HL-60 (cell line): ENCODE measurements around the gene RPS14.

Experiments
- DNase-seq, 2 experiments: peaks; one replicate each; pipeline ENCODE4 v3.0.0-alpha.2; 2010 to 2020; ENCODE audit warnings: low read depth in 1 of 2, low spot score in 1 of 2
- H3K27ac ChIP-seq: fragments of 250-450 bp; sonication (Bioruptor Pico); replicated peaks from 2 replicates; pipeline ENCODE4 v1.5.1; 2020; ENCODE audit warnings: mild to moderate bottlenecking, moderate library complexity
- H3K27me3 ChIP-seq: fragments of 250-450 bp; sonication (Bioruptor Pico); 2 replicates; pipeline ENCODE4 v1.5.1; 2021; ENCODE audit warnings: mild to moderate bottlenecking, moderate library complexity; ENCODE audit not compliant: insufficient read depth, poor library complexity, severe bottlenecking
- H3K4me3 ChIP-seq: replicated peaks from 2 replicates; pipeline ENCODE4 v1.5.1; 2011; ENCODE audit warnings: mild to moderate bottlenecking, control low read depth, low read length; ENCODE audit not compliant: insufficient read depth
- CTCF ChIP-seq: IDR thresholded peaks from one replicate; pipeline ENCODE4 v1.5.1; 2011; ENCODE audit warnings: low read length, control low read depth, inconsistent platforms; ENCODE audit not compliant: insufficient read depth
- GABPA ChIP-seq: IDR thresholded peaks from 2 replicates; pipeline ENCODE4 v1.6.1; 2012; ENCODE audit warnings: low read depth
- POLR2AphosphoS5 ChIP-seq: IDR thresholded peaks from 2 replicates; pipeline ENCODE4 v1.6.1; 2012; ENCODE audit warnings: low read depth
- SPI1 ChIP-seq: IDR thresholded peaks from 2 replicates; pipeline ENCODE4 v1.6.1; 2012; ENCODE audit warnings: low read depth, mild to moderate bottlenecking, borderline replicate concordance
- TF ChIP-seq, protein P1 (sequence below): IDR thresholded peaks from 2 replicates; pipeline ENCODE4 v1.6.1; 2012; ENCODE audit warnings: low read depth; ENCODE audit not compliant: insufficient replicate concordance

Gene RPS14

DNA sequence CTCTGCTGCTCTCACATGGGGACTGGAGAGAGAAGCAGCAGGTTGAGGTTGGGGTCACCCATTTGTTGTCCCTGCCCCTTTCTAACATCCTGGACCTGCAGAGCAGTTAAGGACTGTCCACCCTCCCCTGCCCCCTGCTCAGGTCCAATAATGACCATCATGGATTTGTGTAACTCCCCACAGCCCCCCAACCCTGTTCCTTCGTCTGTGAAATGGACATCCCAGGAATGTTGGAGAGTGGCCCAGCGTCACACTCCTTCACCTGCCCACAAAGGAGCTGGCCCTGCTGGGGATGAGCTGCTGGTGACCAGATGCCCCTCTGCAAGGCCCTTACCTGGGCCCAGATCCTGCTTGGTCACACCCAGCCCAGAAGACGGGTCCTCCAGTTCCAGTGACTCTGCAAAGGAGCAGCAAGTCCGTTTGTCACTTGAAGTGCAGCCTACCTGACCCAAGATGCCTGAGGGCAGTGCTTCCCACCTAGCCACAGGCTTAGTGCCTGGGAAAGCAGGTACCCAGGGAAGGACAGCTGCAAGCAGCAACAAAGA, 47.2 kb downstream of the RPS14 start:
- Histone ChIP-seq H3K4me3 (no peak overlapping the region), H3K27ac (no peak overlapping the region), H3K27me3 (no peaks in the 10 kb centered on the region)
- no peak for DNase-seq
- TF ChIP-seq SPI1 (no peak), CTCF (no peak), POLR2AphosphoS5 (no peak), GABPA (no peak)
- TF ChIP-seq, protein P1, sequence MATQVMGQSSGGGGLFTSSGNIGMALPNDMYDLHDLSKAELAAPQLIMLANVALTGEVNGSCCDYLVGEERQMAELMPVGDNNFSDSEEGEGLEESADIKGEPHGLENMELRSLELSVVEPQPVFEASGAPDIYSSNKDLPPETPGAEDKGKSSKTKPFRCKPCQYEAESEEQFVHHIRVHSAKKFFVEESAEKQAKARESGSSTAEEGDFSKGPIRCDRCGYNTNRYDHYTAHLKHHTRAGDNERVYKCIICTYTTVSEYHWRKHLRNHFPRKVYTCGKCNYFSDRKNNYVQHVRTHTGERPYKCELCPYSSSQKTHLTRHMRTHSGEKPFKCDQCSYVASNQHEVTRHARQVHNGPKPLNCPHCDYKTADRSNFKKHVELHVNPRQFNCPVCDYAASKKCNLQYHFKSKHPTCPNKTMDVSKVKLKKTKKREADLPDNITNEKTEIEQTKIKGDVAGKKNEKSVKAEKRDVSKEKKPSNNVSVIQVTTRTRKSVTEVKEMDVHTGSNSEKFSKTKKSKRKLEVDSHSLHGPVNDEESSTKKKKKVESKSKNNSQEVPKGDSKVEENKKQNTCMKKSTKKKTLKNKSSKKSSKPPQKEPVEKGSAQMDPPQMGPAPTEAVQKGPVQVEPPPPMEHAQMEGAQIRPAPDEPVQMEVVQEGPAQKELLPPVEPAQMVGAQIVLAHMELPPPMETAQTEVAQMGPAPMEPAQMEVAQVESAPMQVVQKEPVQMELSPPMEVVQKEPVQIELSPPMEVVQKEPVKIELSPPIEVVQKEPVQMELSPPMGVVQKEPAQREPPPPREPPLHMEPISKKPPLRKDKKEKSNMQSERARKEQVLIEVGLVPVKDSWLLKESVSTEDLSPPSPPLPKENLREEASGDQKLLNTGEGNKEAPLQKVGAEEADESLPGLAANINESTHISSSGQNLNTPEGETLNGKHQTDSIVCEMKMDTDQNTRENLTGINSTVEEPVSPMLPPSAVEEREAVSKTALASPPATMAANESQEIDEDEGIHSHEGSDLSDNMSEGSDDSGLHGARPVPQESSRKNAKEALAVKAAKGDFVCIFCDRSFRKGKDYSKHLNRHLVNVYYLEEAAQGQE, result no peak

DNA sequence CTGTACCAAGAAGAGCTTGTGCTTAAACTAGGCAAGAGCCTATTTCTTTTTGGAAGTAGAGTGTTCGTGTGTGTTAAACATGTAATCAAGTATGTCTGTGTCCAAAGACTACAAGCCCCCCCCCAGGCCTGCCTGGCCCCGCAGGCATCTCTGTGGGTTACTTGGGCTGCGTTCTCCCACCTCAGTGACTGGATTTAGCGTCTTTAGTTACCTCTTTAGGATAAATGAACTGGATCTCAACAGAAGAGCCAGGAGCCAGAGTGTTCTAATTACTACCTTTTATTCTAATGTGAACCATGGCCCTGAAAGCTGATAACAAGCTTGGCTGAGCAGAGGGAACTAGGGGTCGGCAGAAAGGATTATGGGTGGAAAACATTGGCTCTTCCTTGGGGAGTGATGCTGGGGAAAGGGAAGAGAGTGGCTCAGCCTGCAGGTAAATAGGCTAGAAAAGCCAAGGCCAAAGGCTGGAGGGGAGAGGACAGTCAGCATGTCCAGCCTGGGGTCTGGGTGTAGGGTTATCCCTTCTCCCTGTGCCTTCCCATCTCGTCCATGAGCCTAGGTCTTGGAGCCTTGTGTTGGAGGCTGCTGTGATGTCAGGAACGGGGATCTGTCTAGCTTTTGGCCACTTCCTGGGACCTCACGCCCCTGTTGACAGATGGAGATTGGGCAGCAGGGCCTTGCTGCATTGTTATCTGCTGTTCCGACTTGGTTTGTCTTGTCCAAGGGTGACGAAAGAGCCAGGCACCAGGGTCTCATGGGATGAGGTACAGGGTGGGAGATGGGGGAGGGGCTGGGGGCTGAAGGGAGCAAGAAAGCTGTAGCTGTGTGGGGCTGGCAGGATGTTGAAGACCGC, 47.9 kb downstream of the RPS14 start:
- no peak for DNase-seq
- Histone ChIP-seq H3K4me3 (no peak overlapping the region), H3K27ac (no peak overlapping the region), H3K27me3 (no peaks in the 10 kb centered on the region)
- TF ChIP-seq SPI1 (no peak), GABPA (no peak), CTCF (no peak), POLR2AphosphoS5 (no peak)
- TF ChIP-seq, protein P1, result no peak

DNA sequence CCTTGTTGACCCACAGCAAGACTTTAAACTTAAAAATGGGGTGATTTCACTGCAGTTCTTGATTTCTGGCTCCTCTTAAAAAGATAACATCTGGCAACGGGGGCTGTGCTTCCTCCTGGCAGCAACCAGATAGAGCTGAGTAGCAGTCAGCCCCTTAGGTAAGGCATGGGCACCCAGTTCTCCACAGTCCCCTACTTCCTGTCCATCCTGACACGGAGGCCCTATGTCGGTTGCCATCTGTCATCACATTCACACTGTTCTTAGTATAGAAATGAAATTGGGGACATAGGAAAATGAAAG, 48.5 kb downstream of the RPS14 start:
- TF ChIP-seq SPI1, result no peak
- TF ChIP-seq GABPA, result no peak
- no peak for TF ChIP-seq POLR2AphosphoS5
- TF ChIP-seq, protein P1, result no peak
- no peak for TF ChIP-seq CTCF
- no peak overlapping the region for H3K4me3 ChIP-seq
- no peaks in the 10 kb centered on the region for H3K27me3 ChIP-seq
- H3K27ac ChIP-seq, result no peak overlapping the region
- DNase-seq, result no peak
